ENCODE measurements around the gene BMPR1A. TPM values are rescaled to one million over a fixed set of nuclear protein-coding genes. Genes with fewer than 3 reads are reported as not detected.
A peak's percentile ranks its signal among the peaks of the same experiment; 100 is the strongest.

BMPR1A gene
- total RNA-seq, 1 experiment from 2014 or later = 42.6 TPM

- Histone ChIP-seq H2AFZ (ENCODE audit: low read depth, low read length, poor library complexity, severe bottlenecking) (no peak within 1 kb of the TSS), H3K4me1 (ENCODE audit: control insufficient read depth in 1 of 2, insufficient read depth in 2 of 2, low read length in 2 of 2) (peaks cover 50 to 83% of the 10 kb centered on the region in 2 experiments)
Observed at GRCh38 chr10:86958116-86958900, 201.9 kb downstream of the BMPR1A start, which contains the start of gene SNCG. TSS of gene SNCG (plus strand) at chr10:86958599. CDS start at chr10:86958698, 99 bp downstream.

More at GRCh38 chr10:86958116-86958900, 201.9 kb downstream of the BMPR1A start, which contains the start of gene SNCG:
- POLR2A ChIA-PET = interaction anchor here (1.7 to 5.7 kb wide), 2 partner anchors 10 to 274 kb away, joined by 3 to 58 read pairs; partner anchors contain the start of gene ADIRF
- no peaks in the 10 kb centered on the region for H4K20me1 ChIP-seq (ENCODE audit: insufficient read depth)
- H3K79me2 ChIP-seq (ENCODE audit: insufficient read depth, low read length) = peaks cover 8% of the 10 kb centered on the region; the same call in 1 of the 2 replicates
- peak within 1 kb of the TSS; percentile 71 for H3K9ac ChIP-seq (ENCODE audit: low read length)
- H3K36me3 ChIP-seq (ENCODE audit: control insufficient read depth in 1 of 2, insufficient read depth in 2 of 2, low read length in 2 of 2) = no peaks in the 10 kb centered on the region
- no peaks in the 10 kb centered on the region for H3K9me2 ChIP-seq (ENCODE audit: insufficient read depth)
- TF ChIP-seq ATF3 (IDR thresholded peaks at IDR 0.05) (no peak), YY1 (IDR thresholded peaks at IDR 0.05; ENCODE audit: extremely low read depth, insufficient replicate concordance, low read depth, low read length) (no peak), RAD21 (IDR thresholded peaks at IDR 0.05; ENCODE audit: low read depth) (no peak), SRF (IDR thresholded peaks at IDR 0.05; ENCODE audit: low read depth) (no peak), POLR2A (IDR thresholded peaks at IDR 0.05; ENCODE audit: borderline replicate concordance, extremely low read depth, insufficient read depth, insufficient read length) (peak; percentile 31)
- DNase-seq (ENCODE audit: low read depth, low spot score) (no peak), ATAC-seq (peak; percentile 30)
- no peaks in the 10 kb centered on the region for H3K27me3 ChIP-seq (ENCODE audit: insufficient read depth, low read length)
- no peaks in the 10 kb centered on the region for H3K9me3 ChIP-seq (ENCODE audit: control insufficient read depth in 1 of 2, insufficient read depth in 1 of 2, low read depth in 1 of 2, low read length in 2 of 2)
- CTCF ChIA-PET = interaction anchor here (0.5 to 3.7 kb wide), 6 partner anchors 8 to 612 kb away, joined by 3 to 36 read pairs (median 6); partner anchors contain the start of gene ADIRF
- H3K4me2 ChIP-seq (ENCODE audit: low read length) = peak within 1 kb of the TSS; percentile 100
- intact Hi-C loops (cut with micrococcal nuclease) = no loop called here
- RAD21 ChIA-PET (ENCODE audit: low non-redundant PET in 1 of 2, low total read pairs in 2 of 2, uncharacterized antibody in 2 of 2, unreplicated experiment in 2 of 2) = interaction anchor here (1.0 to 1.5 kb wide), 2 partner anchors 12 to 20 kb away, joined by 3 to 4 read pairs; no protein-coding TSS in a partner anchor
- BruUV-seq (replicated peaks) = TSS peak; percentile 43
- peak within 1 kb of the TSS; percentile 94 for H3K27ac ChIP-seq (ENCODE audit: low read depth, low read length)
- peak within 1 kb of the TSS; percentile 50 to 57 for H3K4me3 ChIP-seq (replicated peaks in 1 of 2; ENCODE audit: low read depth in 1 of 2, low read length in 2 of 2)
